ENCODE results near the gene ZNF83. TPM values are rescaled to one million over a fixed set of nuclear protein-coding genes. Genes with fewer than 3 reads are reported as not detected.
"Not testable (repeated sequence)": the region's sequence is repeated elsewhere in the genome, so short reads cannot be mapped to it uniquely, and the experiment has no call there.

Gene ZNF83
- total RNA-seq, 1 experiment from 2014 or later, result 14.1 TPM

- DNase-seq (ENCODE audit: low read depth, low spot score), result no peak
- in situ Hi-C loops (cut with HindIII; ENCODE audit: low pct_unique_long_range_greater_than_20kb, low sequenced_read_pairs), result no loop called here
These were observed 38.9 kb downstream of the ZNF83 start for GRCh38 chr19:52599241-52599640.

GRCh38 chr19:52593441-52593840 is 44.7 kb downstream of the ZNF83 start:
- in situ Hi-C loops (cut with HindIII; ENCODE audit: low pct_unique_long_range_greater_than_20kb, low sequenced_read_pairs); DNase-seq (ENCODE audit: low read depth, low spot score): not testable (repeated sequence)

- no peak for DNase-seq (ENCODE audit: low read depth, low spot score)
- in situ Hi-C loops (cut with HindIII; ENCODE audit: low pct_unique_long_range_greater_than_20kb, low sequenced_read_pairs), result no loop called here
These were observed 45.9 kb downstream of the ZNF83 start for GRCh38 chr19:52592301-52592700.

GRCh38 chr19:52590728-52591127 is 47.4 kb downstream of the ZNF83 start:
- DNase-seq (ENCODE audit: low read depth, low spot score), result no peak
- in situ Hi-C loops (cut with HindIII; ENCODE audit: low pct_unique_long_range_greater_than_20kb, low sequenced_read_pairs), result no loop called here

GRCh38 chr19:52585604-52586003 is 52.6 kb downstream of the ZNF83 start:
- no peak for DNase-seq (ENCODE audit: low read depth, low spot score)
- in situ Hi-C loops (cut with HindIII; ENCODE audit: low pct_unique_long_range_greater_than_20kb, low sequenced_read_pairs), result no loop called here

GRCh38 chr19:52584736-52585440 is 53.3 kb downstream of the ZNF83 start:
- DNase-seq (ENCODE audit: low read depth, low spot score), result no peak
- in situ Hi-C loops (cut with HindIII; ENCODE audit: low pct_unique_long_range_greater_than_20kb, low sequenced_read_pairs), result no loop called here

- in situ Hi-C loops (cut with HindIII; ENCODE audit: low pct_unique_long_range_greater_than_20kb, low sequenced_read_pairs), result no loop called here
- DNase-seq (ENCODE audit: low read depth, low spot score), result peak; percentile 85
These were observed 67.9 kb downstream of the ZNF83 start, which contains the start of gene ZNF701 for GRCh38 chr19:52570000-52570861. ZNF701 (plus strand) TSS chr19:52570287; CDS start chr19:52574148, 3,861 bp downstream.

GRCh38 chr19:52569638-52569999 is 68.5 kb downstream of the ZNF83 start:
- in situ Hi-C loops (cut with HindIII; ENCODE audit: low pct_unique_long_range_greater_than_20kb, low sequenced_read_pairs); DNase-seq (ENCODE audit: low read depth, low spot score): not testable (repeated sequence)

GRCh38 chr19:52567921-52568320 is 70.2 kb downstream of the ZNF83 start:
- no peak for DNase-seq (ENCODE audit: low read depth, low spot score)
- in situ Hi-C loops (cut with HindIII; ENCODE audit: low pct_unique_long_range_greater_than_20kb, low sequenced_read_pairs), result no loop called here

- no peak for DNase-seq (ENCODE audit: low read depth, low spot score)
- in situ Hi-C loops (cut with HindIII; ENCODE audit: low pct_unique_long_range_greater_than_20kb, low sequenced_read_pairs), result no loop called here
These were observed 71.6 kb downstream of the ZNF83 start for GRCh38 chr19:52566588-52566987.

GRCh38 chr19:52566121-52566520 is 72.0 kb downstream of the ZNF83 start:
- DNase-seq (ENCODE audit: low read depth, low spot score), result no peak
- in situ Hi-C loops (cut with HindIII; ENCODE audit: low pct_unique_long_range_greater_than_20kb, low sequenced_read_pairs), result no loop called here

Small RNA genes within 50 kb of the gene (small RNA-seq; reads per million reads assigned to genes)
- 0 reads per million in 2 experiments for gene RPL39P34

Other genes with a start within 250 kb of the ZNF83 start
- gene ZNF528, start 240.5 kb downstream of the ZNF83 start, total RNA-seq (2014; rRNA removed; shearing (Covaris generic)), result 10.4 and 10.7 TPM in 2 replicates
- not detected in 2 replicates for gene ZNF534, start 209.2 kb downstream of the ZNF83 start, total RNA-seq (2014; rRNA removed; shearing (Covaris generic))
- gene ZNF578, start 184.8 kb downstream of the ZNF83 start, total RNA-seq (2014; rRNA removed; shearing (Covaris generic)), result 0.43 and 0.95 TPM in 2 replicates
- gene ZNF808, start 110.7 kb downstream of the ZNF83 start, total RNA-seq (2014; rRNA removed; shearing (Covaris generic)), result 8.9 and 14.2 TPM in 2 replicates
- gene ZNF701, start 68.1 kb downstream of the ZNF83 start, total RNA-seq (2014; rRNA removed; shearing (Covaris generic)), result 13.2 and 13.3 TPM in 2 replicates
- 4.5 and 4.9 TPM in 2 replicates for gene ZNF611, start 96.7 kb upstream of the ZNF83 start, total RNA-seq (2014; rRNA removed; shearing (Covaris generic))
- 3.0 and 4.0 TPM in 2 replicates for gene ZNF600, start 148.4 kb upstream of the ZNF83 start, total RNA-seq (2014; rRNA removed; shearing (Covaris generic))
- 15.3 and 23.0 TPM in 2 replicates for gene ZNF28, start 183.3 kb upstream of the ZNF83 start, total RNA-seq (2014; rRNA removed; shearing (Covaris generic))
- gene ZNF468, start 219.3 kb upstream of the ZNF83 start, total RNA-seq (2014; rRNA removed; shearing (Covaris generic)), result 19.1 and 22.7 TPM in 2 replicates

Measured in SK-MEL-5 (cell line).